ENCODE results near the gene OR10G3.

OR10G3 gene

GRCh38 chr14:21534576-21534975 is 45.3 kb downstream of the OR10G3 start:
- Histone ChIP-seq H3K27me3 (ENCODE audit: control insufficient read depth, insufficient read depth, low read length) (no peaks in the 10 kb centered on the region), H3K9me3 (ENCODE audit: control insufficient read depth, insufficient read depth, low read length) (no peaks in the 10 kb centered on the region), H3K4me3 (ENCODE audit: low read depth, low read length) (peak overlapping the region; percentile 92), H3K36me3 (ENCODE audit: control insufficient read depth, insufficient read depth, low read length) (peaks cover 17% of the 10 kb centered on the region), H3K4me1 (ENCODE audit: control insufficient read depth, insufficient read depth, low read length) (peaks cover 47% of the 10 kb centered on the region), H3K27ac (ENCODE audit: low read depth, low read length) (peak overlapping the region; percentile 95), H3K9ac (ENCODE audit: low read depth, low read length) (peak overlapping the region; percentile 74)

- no peaks in the 10 kb centered on the region for H3K9me3 ChIP-seq (ENCODE audit: control insufficient read depth, insufficient read depth, low read length)
- no peak overlapping the region for H3K9ac ChIP-seq (ENCODE audit: low read depth, low read length)
- peaks cover 27% of the 10 kb centered on the region for H3K36me3 ChIP-seq (ENCODE audit: control insufficient read depth, insufficient read depth, low read length)
- no peaks in the 10 kb centered on the region for H3K27me3 ChIP-seq (ENCODE audit: control insufficient read depth, insufficient read depth, low read length)
- H3K27ac ChIP-seq (ENCODE audit: low read depth, low read length): peak overlapping the region; percentile 95
- H3K4me3 ChIP-seq (ENCODE audit: low read depth, low read length): no peak overlapping the region; the same call in 1 of the 2 replicates
- peaks cover 47% of the 10 kb centered on the region for H3K4me1 ChIP-seq (ENCODE audit: control insufficient read depth, insufficient read depth, low read length)
These were observed 46.6 kb downstream of the OR10G3 start for GRCh38 chr14:21533294-21533693.

- H3K4me1 ChIP-seq (ENCODE audit: control insufficient read depth, insufficient read depth, low read length): peaks cover 61% of the 10 kb centered on the region
- no peak overlapping the region for H3K9ac ChIP-seq (ENCODE audit: low read depth, low read length)
- H3K27me3 ChIP-seq (ENCODE audit: control insufficient read depth, insufficient read depth, low read length): no peaks in the 10 kb centered on the region
- no peak overlapping the region for H3K4me3 ChIP-seq (ENCODE audit: low read depth, low read length)
- peaks cover 37% of the 10 kb centered on the region for H3K36me3 ChIP-seq (ENCODE audit: control insufficient read depth, insufficient read depth, low read length)
- H3K9me3 ChIP-seq (ENCODE audit: control insufficient read depth, insufficient read depth, low read length): no peaks in the 10 kb centered on the region
- peak overlapping the region; percentile 99 for H3K27ac ChIP-seq (ENCODE audit: low read depth, low read length)
These were observed 50.4 kb downstream of the OR10G3 start for GRCh38 chr14:21529515-21529914.

DNA sequence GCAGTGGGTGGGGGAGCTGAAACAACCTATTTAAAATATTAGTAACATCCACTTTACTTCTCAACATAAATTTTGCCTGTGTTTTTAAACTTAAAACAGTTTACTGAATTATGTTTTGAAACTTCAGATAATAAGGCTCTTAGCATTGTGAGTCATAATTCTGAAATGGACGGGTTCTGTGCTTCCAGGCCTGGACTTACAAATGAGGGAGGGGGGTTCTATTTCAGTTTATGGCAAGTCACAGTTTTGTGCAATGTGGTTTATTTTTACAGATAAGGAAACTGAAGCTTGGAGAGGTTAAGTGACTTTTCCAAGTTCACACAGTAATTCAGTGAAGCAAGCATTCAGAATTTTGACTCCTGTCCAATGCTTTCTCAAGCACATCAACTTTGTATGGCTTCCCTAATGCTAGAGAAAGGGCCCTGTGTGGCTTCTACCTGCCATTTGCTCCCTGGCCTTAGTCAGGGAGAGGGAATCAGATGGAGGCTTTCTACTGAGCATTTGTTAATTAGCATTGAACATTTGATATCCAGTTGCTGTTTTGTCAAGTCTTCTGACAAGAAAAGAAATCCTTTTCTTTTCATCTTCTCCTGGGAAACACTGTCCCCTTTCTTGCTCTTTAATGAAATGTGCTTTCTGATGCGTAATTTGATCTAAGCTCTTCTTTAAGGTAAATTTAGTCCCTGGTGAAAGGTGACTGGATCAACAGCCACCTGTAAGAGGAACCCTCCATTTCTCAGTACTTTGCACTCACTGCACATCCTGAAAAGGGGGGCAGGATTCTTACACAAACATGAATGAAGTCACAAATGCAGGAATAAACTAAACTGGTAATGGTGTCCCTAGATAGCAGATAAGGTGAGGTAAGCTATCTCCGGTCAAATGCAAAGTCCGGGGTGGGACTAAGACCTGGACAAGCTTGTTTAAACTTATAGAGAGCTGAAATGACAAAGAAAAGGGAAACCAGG is 51.2 kb downstream of the OR10G3 start:
- peak overlapping the region; percentile 99 for H3K27ac ChIP-seq (ENCODE audit: low read depth, low read length)
- H3K9ac ChIP-seq (ENCODE audit: low read depth, low read length): peak overlapping the region; percentile 34; the same call in 1 of the 2 replicates
- peaks cover 61% of the 10 kb centered on the region for H3K4me1 ChIP-seq (ENCODE audit: control insufficient read depth, insufficient read depth, low read length)

DNA sequence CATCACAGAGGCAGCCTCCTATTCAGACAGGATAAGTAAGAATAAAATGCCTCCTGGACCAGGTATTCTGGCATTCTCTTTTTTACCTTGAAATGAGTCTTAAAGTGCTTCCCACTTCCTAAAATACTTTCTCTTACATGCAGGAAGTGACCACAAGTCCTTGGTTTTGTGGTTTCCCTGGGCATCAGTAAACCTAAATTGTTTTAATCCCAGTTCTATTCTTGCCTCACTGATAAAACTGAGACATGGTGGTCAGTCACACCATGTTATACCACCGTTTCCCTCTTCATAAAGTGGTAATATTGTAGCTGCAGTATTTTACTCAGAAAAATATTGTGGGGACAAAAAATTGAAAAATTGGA is 52.6 kb downstream of the OR10G3 start:
- Histone ChIP-seq H3K36me3 (ENCODE audit: control insufficient read depth, insufficient read depth, low read length) (peaks cover 57% of the 10 kb centered on the region), H3K27ac (ENCODE audit: low read depth, low read length) (peak overlapping the region; percentile 99), H3K9me3 (ENCODE audit: control insufficient read depth, insufficient read depth, low read length) (no peaks in the 10 kb centered on the region), H3K4me1 (ENCODE audit: control insufficient read depth, insufficient read depth, low read length) (peaks cover 65% of the 10 kb centered on the region), H3K27me3 (ENCODE audit: control insufficient read depth, insufficient read depth, low read length) (no peaks in the 10 kb centered on the region), H3K4me3 (ENCODE audit: low read depth, low read length) (peak overlapping the region; percentile 71), H3K9ac (ENCODE audit: low read depth, low read length) (peak overlapping the region; percentile 75)

More for the DNA sequence above, 51.2 kb downstream of the OR10G3 start:
- Histone ChIP-seq H3K9me3 (ENCODE audit: control insufficient read depth, insufficient read depth, low read length) (no peaks in the 10 kb centered on the region), H3K4me3 (ENCODE audit: low read depth, low read length) (peak overlapping the region; percentile 32; the same call in 1 of the 2 replicates), H3K27me3 (ENCODE audit: control insufficient read depth, insufficient read depth, low read length) (no peaks in the 10 kb centered on the region), H3K36me3 (ENCODE audit: control insufficient read depth, insufficient read depth, low read length) (peaks cover 46% of the 10 kb centered on the region)

DNA sequence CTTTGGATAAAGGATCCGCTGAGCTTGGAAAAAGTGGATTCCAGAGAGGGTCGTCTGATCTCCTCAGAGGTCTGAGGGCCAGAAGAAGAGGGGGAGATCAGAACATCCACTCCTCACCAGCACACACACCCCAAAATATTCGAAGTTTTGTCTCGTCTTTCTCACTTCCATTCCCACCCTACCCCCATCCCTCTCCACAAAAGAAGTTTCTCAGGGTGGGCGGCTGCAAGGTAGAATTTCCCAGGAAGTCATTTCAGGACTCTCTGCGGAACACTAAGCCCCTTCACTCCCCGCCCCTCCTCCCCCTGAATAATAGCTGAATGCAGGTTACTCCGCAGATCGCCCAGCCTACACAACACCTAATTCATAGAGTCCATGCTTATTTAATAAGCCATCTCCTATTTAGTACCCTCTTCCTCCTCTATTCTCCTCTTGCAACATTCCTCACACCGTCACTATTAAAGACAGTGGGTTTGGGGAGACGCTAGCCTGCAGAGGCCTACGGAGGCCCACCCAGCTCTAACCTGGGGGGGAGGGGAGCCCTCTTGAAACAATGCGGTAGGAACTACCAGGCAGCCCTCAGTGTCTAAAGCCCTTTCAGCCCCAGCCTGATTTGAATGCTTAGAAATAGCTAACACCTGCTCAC is 53.1 kb downstream of the OR10G3 start:
- H3K36me3 ChIP-seq (ENCODE audit: control insufficient read depth, insufficient read depth, low read length): peaks cover 58% of the 10 kb centered on the region
- H3K9ac ChIP-seq (ENCODE audit: low read depth, low read length): peak overlapping the region; percentile 75
- peaks cover 63% of the 10 kb centered on the region for H3K4me1 ChIP-seq (ENCODE audit: control insufficient read depth, insufficient read depth, low read length)
- H3K4me3 ChIP-seq (ENCODE audit: low read depth, low read length): peak overlapping the region; percentile 71
- H3K27ac ChIP-seq (ENCODE audit: low read depth, low read length): peak overlapping the region; percentile 99
- no peaks in the 10 kb centered on the region for H3K27me3 ChIP-seq (ENCODE audit: control insufficient read depth, insufficient read depth, low read length)
- no peaks in the 10 kb centered on the region for H3K9me3 ChIP-seq (ENCODE audit: control insufficient read depth, insufficient read depth, low read length)

- Histone ChIP-seq H3K27me3 (ENCODE audit: control insufficient read depth, insufficient read depth, low read length) (no peaks in the 10 kb centered on the region), H3K4me1 (ENCODE audit: control insufficient read depth, insufficient read depth, low read length) (peaks cover 68% of the 10 kb centered on the region), H3K9ac (ENCODE audit: low read depth, low read length) (peak within 1 kb of the TSS; percentile 75), H3K36me3 (ENCODE audit: control insufficient read depth, insufficient read depth, low read length) (peaks cover 63% of the 10 kb centered on the region), H3K9me3 (ENCODE audit: control insufficient read depth, insufficient read depth, low read length) (no peaks in the 10 kb centered on the region), H3K4me3 (ENCODE audit: low read depth, low read length) (peak within 1 kb of the TSS; percentile 71), H3K27ac (ENCODE audit: low read depth, low read length) (peak within 1 kb of the TSS; percentile 99)
These were observed 53.8 kb downstream of the OR10G3 start, which contains the start of gene SALL2 for GRCh38 chr14:21525962-21526671. TSS of gene SALL2 (minus strand) at chr14:21526346. CDS start at chr14:21526127, 219 bp downstream.

DNA sequence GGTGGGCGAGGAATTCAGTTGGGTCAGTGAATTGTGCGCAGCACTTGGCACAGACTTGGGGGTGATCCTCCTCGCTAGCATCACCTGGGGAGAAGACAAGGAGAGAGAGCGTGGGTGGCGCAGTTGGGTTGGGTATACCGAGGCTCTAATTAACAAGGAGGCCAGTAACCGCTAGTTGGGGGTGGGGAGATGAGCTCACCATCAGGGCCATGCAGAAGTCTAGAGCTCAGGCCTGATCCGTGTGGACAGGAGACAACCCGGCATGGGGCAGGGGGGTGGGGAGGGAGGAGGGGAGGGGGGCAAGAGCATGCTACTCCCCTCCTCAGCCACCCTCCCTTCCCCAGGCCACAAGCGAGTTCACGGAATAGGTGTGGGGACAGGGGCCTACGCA is 54.3 kb downstream of the OR10G3 start:
- peak overlapping the region; percentile 99 for H3K27ac ChIP-seq (ENCODE audit: low read depth, low read length)
- H3K9ac ChIP-seq (ENCODE audit: low read depth, low read length): peak overlapping the region; percentile 49
- H3K36me3 ChIP-seq (ENCODE audit: control insufficient read depth, insufficient read depth, low read length): peaks cover 63% of the 10 kb centered on the region
- peak overlapping the region; percentile 71 for H3K4me3 ChIP-seq (ENCODE audit: low read depth, low read length)
- H3K27me3 ChIP-seq (ENCODE audit: control insufficient read depth, insufficient read depth, low read length): no peaks in the 10 kb centered on the region
- H3K4me1 ChIP-seq (ENCODE audit: control insufficient read depth, insufficient read depth, low read length): peaks cover 62% of the 10 kb centered on the region
- no peaks in the 10 kb centered on the region for H3K9me3 ChIP-seq (ENCODE audit: control insufficient read depth, insufficient read depth, low read length)

GRCh38 chr14:21524575-21525490 is 55.0 kb downstream of the OR10G3 start:
- H3K36me3 ChIP-seq (ENCODE audit: control insufficient read depth, insufficient read depth, low read length): peaks cover 64% of the 10 kb centered on the region
- H3K27me3 ChIP-seq (ENCODE audit: control insufficient read depth, insufficient read depth, low read length): no peaks in the 10 kb centered on the region
- H3K9me3 ChIP-seq (ENCODE audit: control insufficient read depth, insufficient read depth, low read length): no peaks in the 10 kb centered on the region
- H3K4me3 ChIP-seq (ENCODE audit: low read depth, low read length): peak overlapping the region; percentile 71
- H3K4me1 ChIP-seq (ENCODE audit: control insufficient read depth, insufficient read depth, low read length): peaks cover 59% of the 10 kb centered on the region
- H3K9ac ChIP-seq (ENCODE audit: low read depth, low read length): peak overlapping the region; percentile 49
- H3K27ac ChIP-seq (ENCODE audit: low read depth, low read length): peak overlapping the region; percentile 99

DNA sequence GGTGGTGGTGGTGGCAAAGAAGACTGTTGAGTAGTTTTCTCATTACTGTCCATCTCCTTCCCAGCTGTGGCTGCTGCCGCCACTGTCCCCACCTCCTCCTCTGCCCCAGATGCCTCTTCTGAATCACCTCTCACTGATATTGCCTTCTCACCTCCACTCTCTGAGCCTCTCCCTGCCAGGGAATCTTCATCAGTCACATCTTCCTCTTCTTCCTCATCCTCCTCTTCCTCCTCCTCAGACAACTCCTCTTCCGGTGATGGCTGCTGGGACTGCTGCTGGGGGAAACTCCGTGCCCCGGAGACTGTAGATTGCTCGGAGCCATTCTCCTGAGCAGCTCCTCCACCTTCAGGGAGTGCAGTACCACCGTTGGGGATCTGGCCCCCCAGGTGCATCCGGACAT is 56.7 kb downstream of the OR10G3 start:
- Histone ChIP-seq H3K4me3 (ENCODE audit: low read depth, low read length) (no peak overlapping the region), H3K9ac (ENCODE audit: low read depth, low read length) (no peak overlapping the region)

More for the DNA sequence above, 56.7 kb downstream of the OR10G3 start:
- H3K9me3 ChIP-seq (ENCODE audit: control insufficient read depth, insufficient read depth, low read length): no peaks in the 10 kb centered on the region
- H3K27ac ChIP-seq (ENCODE audit: low read depth, low read length): no peak overlapping the region
- peaks cover 43% of the 10 kb centered on the region for H3K4me1 ChIP-seq (ENCODE audit: control insufficient read depth, insufficient read depth, low read length)
- H3K27me3 ChIP-seq (ENCODE audit: control insufficient read depth, insufficient read depth, low read length): no peaks in the 10 kb centered on the region
- peaks cover 52% of the 10 kb centered on the region for H3K36me3 ChIP-seq (ENCODE audit: control insufficient read depth, insufficient read depth, low read length)

Measured in HUES48 (cell line).